Mesendoderm (in vitro differentiated cells): ENCODE measurements around the gene NQO1.

Experiments
- DNase-seq: peaks from one replicate; pipeline ENCODE4 v3.0.0; 2013
- H2AK5ac ChIP-seq: 2 replicates; pipeline ENCODE4 v1.6.1; 2013; ENCODE audit warnings: low read length, inconsistent platforms
- H2BK120ac ChIP-seq: 2 replicates; pipeline ENCODE4 v1.6.1; 2013; ENCODE audit warnings: low read depth, mild to moderate bottlenecking, low read length, moderate library complexity, mixed read lengths
- H2BK15ac ChIP-seq: replicated peaks from 2 replicates; pipeline ENCODE4 v1.6.1; 2013; ENCODE audit warnings: low read depth, mild to moderate bottlenecking, moderate library complexity
- H2BK5ac ChIP-seq: 2 replicates; pipeline ENCODE4 v1.6.1; 2013; ENCODE audit warnings: low read length, inconsistent platforms
- H3K18ac ChIP-seq: 2 replicates; pipeline ENCODE4 v1.6.1; 2013; ENCODE audit warnings: mild to moderate bottlenecking, low read length, mixed read lengths
- H3K23ac ChIP-seq: one replicate; pipeline ENCODE4 v1.6.1; 2013; ENCODE audit warnings: low read length
- H3K27ac ChIP-seq: 2 replicates; pipeline ENCODE4 v1.5.1; 2013; ENCODE audit warnings: low read depth, mild to moderate bottlenecking, inconsistent platforms, low read length, moderate library complexity
- H3K27me3 ChIP-seq: 2 replicates; pipeline ENCODE4 v1.6.1; 2013; ENCODE audit warnings: low read length, control low read depth, mild to moderate bottlenecking, inconsistent platforms; ENCODE audit not compliant: insufficient read depth, poor library complexity
- H3K36me3 ChIP-seq: 2 replicates; pipeline ENCODE4 v1.6.1; 2013; ENCODE audit warnings: low read length, inconsistent platforms; ENCODE audit not compliant: control insufficient read depth, insufficient read depth
- H3K4ac ChIP-seq: one replicate; pipeline ENCODE4 v1.6.1; 2013; ENCODE audit warnings: low read depth, mild to moderate bottlenecking, low read length, moderate library complexity
- H3K4me1 ChIP-seq: 2 replicates; pipeline ENCODE4 v1.6.1; 2013; ENCODE audit warnings: low read depth, low read length, inconsistent platforms; ENCODE audit not compliant: control insufficient read depth
- H3K4me2 ChIP-seq: 2 replicates; pipeline ENCODE4 v1.6.1; 2013; ENCODE audit warnings: low read length
- H3K4me3 ChIP-seq: 2 replicates; pipeline ENCODE4 v1.5.1; 2013; ENCODE audit warnings: mild to moderate bottlenecking, low read length
- H3K56ac ChIP-seq: one replicate; pipeline ENCODE4 v1.6.1; 2013; ENCODE audit warnings: low read length
- H3K79me1 ChIP-seq: 2 replicates; pipeline ENCODE4 v1.6.1; 2013; ENCODE audit warnings: low read length, inconsistent platforms
- H3K79me2 ChIP-seq: 2 replicates; pipeline ENCODE4 v1.6.1; 2013; ENCODE audit warnings: mild to moderate bottlenecking, low read length; ENCODE audit not compliant: control insufficient read depth, insufficient read depth
- H3K9ac ChIP-seq: 2 replicates; pipeline ENCODE4 v1.6.1; 2013; ENCODE audit warnings: low read length, inconsistent platforms
- H4K5ac ChIP-seq: one replicate; pipeline ENCODE4 v1.6.1; 2013; ENCODE audit warnings: low read length
- H4K8ac ChIP-seq: one replicate; pipeline ENCODE4 v1.6.1; 2013; ENCODE audit warnings: low read depth, mild to moderate bottlenecking, control low read depth, low read length, moderate library complexity
- WGBS: extraction: QIAGEN DNeasy Blood & Tissue Kit; methylation state at CpG from one replicate; pipeline ENCODE4 v1.1.7; 2013; ENCODE audit warnings: low lambda C conversion rate, missing lambda C conversion rate; ENCODE audit not compliant: insufficient coverage; ENCODE audit errors: extremely low coverage; 5-methylcytosine and 5-hydroxymethylcytosine counted together

NQO1 gene

GRCh38 chr16:69747115-69747514, 20.8 kb upstream of the NQO1 start:
- peak; percentile 51 for DNase-seq
- no peak overlapping the region for H2BK5ac ChIP-seq
- no peaks in the 10 kb centered on the region for H3K4me1 ChIP-seq
- no peak overlapping the region for H3K56ac ChIP-seq
- no peak overlapping the region for H3K9ac ChIP-seq
- H3K4me2 ChIP-seq, result no peak overlapping the region
- H3K36me3 ChIP-seq, result peaks cover 27% of the 10 kb centered on the region
- no peak overlapping the region for H3K27ac ChIP-seq
- H2AK5ac ChIP-seq, result no peak overlapping the region
- no peak overlapping the region for H3K4me3 ChIP-seq
- peaks cover 6% of the 10 kb centered on the region for H3K79me1 ChIP-seq
- no peak overlapping the region for H3K4ac ChIP-seq
- no peak overlapping the region for H3K23ac ChIP-seq
- peaks cover 6% of the 10 kb centered on the region for H3K79me2 ChIP-seq
- H2BK120ac ChIP-seq, result no peak overlapping the region
- no peaks in the 10 kb centered on the region for H3K27me3 ChIP-seq
- no peak overlapping the region for H2BK15ac ChIP-seq
- H3K18ac ChIP-seq, result no peak overlapping the region
- no CpG with 5 or more reads among the region's 8 CpGs for WGBS
- H4K8ac ChIP-seq, result no peak overlapping the region
- H4K5ac ChIP-seq, result no peak overlapping the region

- DNase-seq, result no peak
- H3K4me3 ChIP-seq, result no peak overlapping the region
- H3K4me2 ChIP-seq, result no peak overlapping the region
- no peak overlapping the region for H2AK5ac ChIP-seq
- no peak overlapping the region for H3K4ac ChIP-seq
- H2BK5ac ChIP-seq, result no peak overlapping the region
- H3K79me1 ChIP-seq, result peaks cover 6% of the 10 kb centered on the region
- H4K8ac ChIP-seq, result no peak overlapping the region
- no peak overlapping the region for H3K27ac ChIP-seq
- H3K23ac ChIP-seq, result no peak overlapping the region
- H3K27me3 ChIP-seq, result no peaks in the 10 kb centered on the region
- no peak overlapping the region for H3K18ac ChIP-seq
- no CpG with 5 or more reads among the region's 10 CpGs for WGBS
- no peak overlapping the region for H2BK120ac ChIP-seq
- H3K36me3 ChIP-seq, result peaks cover 35% of the 10 kb centered on the region
- peaks cover under 1% of the 10 kb centered on the region for H3K79me2 ChIP-seq
- no peak overlapping the region for H2BK15ac ChIP-seq
- H4K5ac ChIP-seq, result no peak overlapping the region
- H3K4me1 ChIP-seq, result no peaks in the 10 kb centered on the region
- no peak overlapping the region for H3K9ac ChIP-seq
- H3K56ac ChIP-seq, result no peak overlapping the region
Observed at GRCh38 chr16:69745959-69746358, 19.6 kb upstream of the NQO1 start.

GRCh38 chr16:69745232-69745612, 18.9 kb upstream of the NQO1 start:
- Histone ChIP-seq H2AK5ac (no peak overlapping the region), H3K23ac (no peak overlapping the region), H2BK120ac (no peak overlapping the region), H2BK5ac (no peak overlapping the region), H3K4ac (no peak overlapping the region), H3K18ac (no peak overlapping the region), H3K4me2 (no peak overlapping the region), H3K4me3 (no peak overlapping the region), H3K27ac (no peak overlapping the region), H4K5ac (no peak overlapping the region), H3K56ac (no peak overlapping the region), H3K79me2 (no peaks in the 10 kb centered on the region), H3K36me3 (peaks cover 36% of the 10 kb centered on the region), H3K9ac (no peak overlapping the region), H4K8ac (no peak overlapping the region), H3K4me1 (no peaks in the 10 kb centered on the region), H3K27me3 (no peaks in the 10 kb centered on the region), H2BK15ac (no peak overlapping the region), H3K79me1 (peaks cover 6% of the 10 kb centered on the region)
- DNase-seq, result no peak
- no CpG with 5 or more reads among the region's 11 CpGs for WGBS

GRCh38 chr16:69744363-69745231, 18.2 kb upstream of the NQO1 start:
- Histone ChIP-seq H3K23ac (no peak overlapping the region), H4K5ac (no peak overlapping the region), H3K79me2 (no peaks in the 10 kb centered on the region), H3K56ac (no peak overlapping the region), H3K27me3 (no peaks in the 10 kb centered on the region), H3K9ac (no peak overlapping the region), H3K36me3 (peaks cover 38% of the 10 kb centered on the region), H3K27ac (no peak overlapping the region), H3K4me3 (no peak overlapping the region), H2BK120ac (no peak overlapping the region), H4K8ac (no peak overlapping the region), H3K18ac (no peak overlapping the region), H3K4me1 (no peaks in the 10 kb centered on the region), H3K4me2 (no peak overlapping the region), H2BK5ac (no peak overlapping the region), H2BK15ac (no peak overlapping the region), H3K79me1 (peaks cover 6% of the 10 kb centered on the region), H3K4ac (no peak overlapping the region), H2AK5ac (no peak overlapping the region)
- DNase-seq, result no peak
- WGBS, result no CpG with 5 or more reads among the region's 35 CpGs

GRCh38 chr16:69741951-69742904, 15.9 kb upstream of the NQO1 start:
- Histone ChIP-seq H3K9ac (no peak overlapping the region), H3K79me2 (no peaks in the 10 kb centered on the region), H2BK15ac (no peak overlapping the region), H3K27ac (no peak overlapping the region), H3K4me3 (no peak overlapping the region), H3K27me3 (no peaks in the 10 kb centered on the region), H2BK5ac (no peak overlapping the region), H3K4me1 (no peaks in the 10 kb centered on the region), H3K36me3 (peaks cover 30% of the 10 kb centered on the region), H3K79me1 (peaks cover 6% of the 10 kb centered on the region), H3K4ac (no peak overlapping the region), H2BK120ac (no peak overlapping the region), H3K56ac (no peak overlapping the region), H4K5ac (no peak overlapping the region), H4K8ac (no peak overlapping the region), H3K18ac (no peak overlapping the region), H3K23ac (no peak overlapping the region), H2AK5ac (no peak overlapping the region), H3K4me2 (no peak overlapping the region)
- WGBS, result no CpG with 5 or more reads among the region's 41 CpGs
- DNase-seq, result no peak
